LNCaP clone FGC (cell line): ENCODE data around the gene CACNA1G.
A peak's percentile ranks its signal among the peaks of the same experiment; 100 is the strongest.

Experiments used
- DNase-seq: peaks from one replicate; pipeline ENCODE4 v3.0.0-alpha.2; 2011; ENCODE audit warnings: low read depth
- H3K4me3 ChIP-seq: 2 replicates; pipeline ENCODE4 v1.5.1; 2011; ENCODE audit warnings: mild to moderate bottlenecking, low read depth, low read length, control low read depth
- CTCF ChIP-seq: IDR thresholded peaks from 2 replicates; pipeline ENCODE4 v1.5.1; 2012; ENCODE audit warnings: mild to moderate bottlenecking; ENCODE audit not compliant: control insufficient read depth, insufficient read depth; ENCODE audit errors: extremely low read depth

Gene CACNA1G

GRCh38 chr17:50589095-50589705, 28.7 kb downstream of the CACNA1G start:
- H3K4me3 ChIP-seq: no peak overlapping the region
- DNase-seq: no peak
- no peak for TF ChIP-seq CTCF

- H3K4me3 ChIP-seq: no peak overlapping the region
- TF ChIP-seq CTCF: no peak
- peak; percentile 54 for DNase-seq
Observed at GRCh38 chr17:50590946-50591737, 30.6 kb downstream of the CACNA1G start.

GRCh38 chr17:50593321-50593720, 32.8 kb downstream of the CACNA1G start:
- no peak overlapping the region for H3K4me3 ChIP-seq
- peak; percentile 46 for DNase-seq
- TF ChIP-seq CTCF: no peak

GRCh38 chr17:50594128-50594823, 33.8 kb downstream of the CACNA1G start:
- no peak for DNase-seq
- TF ChIP-seq CTCF: no peak
- H3K4me3 ChIP-seq: no peak overlapping the region

GRCh38 chr17:50594892-50595291, 34.4 kb downstream of the CACNA1G start:
- TF ChIP-seq CTCF: no peak
- no peak for DNase-seq
- H3K4me3 ChIP-seq: no peak overlapping the region

- no peak for TF ChIP-seq CTCF
- H3K4me3 ChIP-seq: no peak overlapping the region
- no peak for DNase-seq
Observed at GRCh38 chr17:50596191-50597037, 35.9 kb downstream of the CACNA1G start.
